Astrocyte (in vitro differentiated cells and primary cell): Measurements from ENCODE around the gene PCP2. TPM values are rescaled to one million over a fixed set of nuclear protein-coding genes. Genes with fewer than 3 reads are reported as not detected.

Source experiments
- DNase-seq: peaks from one replicate; pipeline ENCODE4 v3.0.0-alpha.2; 2010; ENCODE audit warnings: low read depth
- FAIRE-seq: peaks from 2 replicates; lab custom pipeline; 2011; peaks lifted over from hg19 to GRCh38; lab: Jason Lieb, UNC
- H2AFZ ChIP-seq: 2 replicates; pipeline ENCODE4 v1.6.0; 2012; ENCODE audit warnings: low read depth, low read length, inconsistent platforms
- H3K27ac ChIP-seq: 2 replicates; pipeline ENCODE4 v1.5.1; 2011; ENCODE audit warnings: low read depth, low read length, inconsistent platforms
- H3K27me3 ChIP-seq: 2 replicates; pipeline ENCODE4 v1.6.0; 2011; ENCODE audit warnings: low read length, inconsistent platforms; ENCODE audit not compliant: insufficient read depth
- H3K36me3 ChIP-seq: 2 replicates; pipeline ENCODE4 v1.5.1; 2011; ENCODE audit warnings: low read length, inconsistent platforms; ENCODE audit not compliant: insufficient read depth
- H3K4me1 ChIP-seq: 2 replicates; pipeline ENCODE4 v1.5.1; 2011; ENCODE audit warnings: low read length, inconsistent platforms; ENCODE audit not compliant: insufficient read depth
- H3K4me2 ChIP-seq: 2 replicates; pipeline ENCODE4 v1.6.0; 2012; ENCODE audit warnings: low read length, inconsistent platforms
- H3K4me3 ChIP-seq: 2 replicates; pipeline ENCODE4 v1.5.1; 2011; ENCODE audit warnings: low read depth, mild to moderate bottlenecking, low read length, inconsistent platforms; ENCODE audit not compliant: insufficient read depth
- H3K79me2 ChIP-seq: 2 replicates; pipeline ENCODE4 v1.6.0; 2012; ENCODE audit warnings: mild to moderate bottlenecking, low read length, inconsistent platforms; ENCODE audit not compliant: insufficient read depth
- H3K9ac ChIP-seq: 2 replicates; pipeline ENCODE4 v1.6.0; 2012; ENCODE audit warnings: mild to moderate bottlenecking, low read length, inconsistent platforms
- H3K9me3 ChIP-seq: 2 replicates; pipeline ENCODE4 v1.5.1; 2012; ENCODE audit warnings: low read depth, mild to moderate bottlenecking, low read length, inconsistent platforms; ENCODE audit not compliant: insufficient read depth
- H4K20me1 ChIP-seq: 2 replicates; pipeline ENCODE4 v1.6.0; 2012; ENCODE audit warnings: low read length, inconsistent platforms; ENCODE audit not compliant: insufficient read depth
- H3K27ac Mint-ChIP-seq: one replicate; pipeline ENCODE4 v1.8.0; 2021; ENCODE audit warnings: mild to moderate bottlenecking, mixed read lengths; ENCODE audit not compliant: unreplicated experiment
- H3K27me3 Mint-ChIP-seq: one replicate; pipeline ENCODE4 v1.8.0; 2021; ENCODE audit warnings: low read depth, mixed read lengths; ENCODE audit not compliant: unreplicated experiment
- H3K36me3 Mint-ChIP-seq: one replicate; pipeline ENCODE4 v1.8.0; 2021; ENCODE audit warnings: low read depth, mixed read lengths; ENCODE audit not compliant: unreplicated experiment
- H3K4me1 Mint-ChIP-seq: one replicate; pipeline ENCODE4 v1.8.0; 2021; ENCODE audit warnings: low read depth, mixed read lengths; ENCODE audit not compliant: unreplicated experiment
- H3K4me3 Mint-ChIP-seq: one replicate; pipeline ENCODE4 v1.8.0; 2021; ENCODE audit warnings: mild to moderate bottlenecking, moderate library complexity, mixed read lengths; ENCODE audit not compliant: unreplicated experiment
- H3K9me3 Mint-ChIP-seq: one replicate; pipeline ENCODE4 v1.8.0; 2021; ENCODE audit warnings: mild to moderate bottlenecking, mixed read lengths; ENCODE audit not compliant: unreplicated experiment
- EZH2 ChIP-seq: IDR thresholded peaks from 2 replicates; pipeline ENCODE4 v1.6.1; 2012; ENCODE audit warnings: mild to moderate bottlenecking, low read length, inconsistent platforms; ENCODE audit not compliant: insufficient read depth
- total RNA-seq: library from RNA; stranded (reverse); gene quantifications from 2 replicates; pipeline ENCODE4 v1.2.1, GENCODE V29; 2021
- TF ChIP-seq, protein P1 (sequence below): IDR thresholded peaks from 2 replicates; pipeline ENCODE4 v1.5.1; 2011; ENCODE audit warnings: low read depth, mild to moderate bottlenecking, inconsistent platforms, low read length, moderate library complexity; ENCODE audit not compliant: insufficient read depth

PCP2 gene
- total RNA-seq, 1 donor from 2014 or later, result not detected

DNA sequence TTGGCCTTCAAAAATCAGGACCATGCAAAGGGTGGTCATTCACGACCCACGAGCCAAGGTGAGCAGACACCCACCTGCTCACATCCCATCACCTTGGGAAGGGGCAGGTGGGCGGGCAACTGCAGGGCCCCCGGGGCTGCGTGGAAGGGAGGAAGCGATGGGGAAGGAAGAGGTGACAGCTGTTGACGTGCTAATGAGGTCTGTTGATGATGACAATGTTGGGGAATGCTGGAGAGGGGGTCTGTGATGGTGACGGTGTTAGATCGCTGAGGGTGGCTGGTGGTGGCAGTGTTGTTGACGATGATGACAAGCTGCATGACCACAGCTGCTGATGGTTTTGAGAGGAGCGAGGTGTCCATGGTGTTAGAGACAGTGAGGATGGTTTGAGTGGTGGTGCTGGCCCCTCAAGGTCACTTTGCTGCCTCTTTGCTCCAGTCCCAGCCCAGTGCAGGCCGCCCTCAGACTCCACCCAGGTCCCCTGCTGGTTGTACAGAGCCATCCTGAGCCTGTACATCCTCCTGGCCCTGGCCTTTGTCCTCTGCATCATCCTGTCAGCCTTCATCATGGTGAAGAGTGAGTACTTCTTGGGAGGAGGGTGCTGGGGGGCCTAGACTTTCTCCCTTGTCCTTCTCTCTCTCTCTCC lies 44.3 kb upstream of the PCP2 start:
- Histone ChIP-seq H3K9ac (no peak overlapping the region), H3K4me2 (no peak overlapping the region), H4K20me1 (peaks cover 11% of the 10 kb centered on the region), H3K27me3 (peaks cover 5% of the 10 kb centered on the region), H3K4me3 (no peak overlapping the region), H3K79me2 (peaks cover 13% of the 10 kb centered on the region), H3K9me3 (no peaks in the 10 kb centered on the region), H3K4me1 (peaks cover 8% of the 10 kb centered on the region), H3K27ac (no peak overlapping the region), H3K36me3 (no peaks in the 10 kb centered on the region), H2AFZ (no peak overlapping the region)
- Mint-ChIP-seq H3K36me3 (peaks cover 1% of the 10 kb centered on the region), H3K27me3 (peaks cover 47% of the 10 kb centered on the region), H3K27ac (no peak overlapping the region), H3K4me3 (no peak overlapping the region), H3K4me1 (no peaks in the 10 kb centered on the region), H3K9me3 (peaks cover 6% of the 10 kb centered on the region)
- no peak for DNase-seq
- TF ChIP-seq, protein P1, sequence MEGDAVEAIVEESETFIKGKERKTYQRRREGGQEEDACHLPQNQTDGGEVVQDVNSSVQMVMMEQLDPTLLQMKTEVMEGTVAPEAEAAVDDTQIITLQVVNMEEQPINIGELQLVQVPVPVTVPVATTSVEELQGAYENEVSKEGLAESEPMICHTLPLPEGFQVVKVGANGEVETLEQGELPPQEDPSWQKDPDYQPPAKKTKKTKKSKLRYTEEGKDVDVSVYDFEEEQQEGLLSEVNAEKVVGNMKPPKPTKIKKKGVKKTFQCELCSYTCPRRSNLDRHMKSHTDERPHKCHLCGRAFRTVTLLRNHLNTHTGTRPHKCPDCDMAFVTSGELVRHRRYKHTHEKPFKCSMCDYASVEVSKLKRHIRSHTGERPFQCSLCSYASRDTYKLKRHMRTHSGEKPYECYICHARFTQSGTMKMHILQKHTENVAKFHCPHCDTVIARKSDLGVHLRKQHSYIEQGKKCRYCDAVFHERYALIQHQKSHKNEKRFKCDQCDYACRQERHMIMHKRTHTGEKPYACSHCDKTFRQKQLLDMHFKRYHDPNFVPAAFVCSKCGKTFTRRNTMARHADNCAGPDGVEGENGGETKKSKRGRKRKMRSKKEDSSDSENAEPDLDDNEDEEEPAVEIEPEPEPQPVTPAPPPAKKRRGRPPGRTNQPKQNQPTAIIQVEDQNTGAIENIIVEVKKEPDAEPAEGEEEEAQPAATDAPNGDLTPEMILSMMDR, result no peak
- no peak for TF ChIP-seq EZH2
- no peak for FAIRE-seq

DNA sequence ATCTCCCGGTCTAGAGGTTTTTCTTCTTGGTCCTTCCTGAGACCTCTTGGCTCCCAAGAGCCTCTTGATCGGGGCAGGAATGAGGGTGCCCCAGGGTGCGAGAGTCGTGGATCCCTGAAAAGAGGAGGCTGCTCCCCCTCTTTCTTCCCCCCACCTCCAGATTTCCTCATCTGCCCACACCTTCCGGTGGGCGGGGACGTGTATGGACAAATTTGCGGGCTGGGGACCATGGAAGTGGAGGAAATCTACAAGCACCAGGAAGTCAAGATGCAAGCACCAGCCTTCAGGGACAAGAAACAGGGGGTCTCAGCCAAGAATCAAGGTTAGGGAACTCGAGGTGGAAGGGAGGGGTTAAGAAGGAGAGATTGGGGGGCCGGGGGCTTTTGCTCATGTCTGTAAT lies 43.3 kb upstream of the PCP2 start, which contains the start of gene MCEMP1:
TSS of gene MCEMP1 (plus strand) at position 237 of the 400 bp plus-strand sequence. CDS start at position 268, 31 bp downstream.
- H3K4me3 Mint-ChIP-seq, result no peak within 1 kb of the TSS
- peaks cover 2% of the 10 kb centered on the region for H3K36me3 Mint-ChIP-seq
- no peak for FAIRE-seq
- no peaks in the 10 kb centered on the region for H3K36me3 ChIP-seq
- TF ChIP-seq EZH2, result no peak
- TF ChIP-seq, protein P1, result no peak
- DNase-seq, result no peak
- H3K4me2 ChIP-seq, result no peak within 1 kb of the TSS
- no peak within 1 kb of the TSS for H3K9ac ChIP-seq
- H3K4me1 Mint-ChIP-seq, result no peaks in the 10 kb centered on the region
- no peak within 1 kb of the TSS for H3K27ac ChIP-seq
- no peak within 1 kb of the TSS for H2AFZ ChIP-seq
- H3K27ac Mint-ChIP-seq, result no peak within 1 kb of the TSS
- peaks cover 5% of the 10 kb centered on the region for H3K4me1 ChIP-seq
- peaks cover 5% of the 10 kb centered on the region for H3K27me3 ChIP-seq
- H3K4me3 ChIP-seq, result no peak within 1 kb of the TSS
- peaks cover 12% of the 10 kb centered on the region for H3K79me2 ChIP-seq
- peaks cover 56% of the 10 kb centered on the region for H3K27me3 Mint-ChIP-seq
- no peaks in the 10 kb centered on the region for H3K9me3 ChIP-seq
- peaks cover 2% of the 10 kb centered on the region for H4K20me1 ChIP-seq
- H3K9me3 Mint-ChIP-seq, result peaks cover 9% of the 10 kb centered on the region

DNA sequence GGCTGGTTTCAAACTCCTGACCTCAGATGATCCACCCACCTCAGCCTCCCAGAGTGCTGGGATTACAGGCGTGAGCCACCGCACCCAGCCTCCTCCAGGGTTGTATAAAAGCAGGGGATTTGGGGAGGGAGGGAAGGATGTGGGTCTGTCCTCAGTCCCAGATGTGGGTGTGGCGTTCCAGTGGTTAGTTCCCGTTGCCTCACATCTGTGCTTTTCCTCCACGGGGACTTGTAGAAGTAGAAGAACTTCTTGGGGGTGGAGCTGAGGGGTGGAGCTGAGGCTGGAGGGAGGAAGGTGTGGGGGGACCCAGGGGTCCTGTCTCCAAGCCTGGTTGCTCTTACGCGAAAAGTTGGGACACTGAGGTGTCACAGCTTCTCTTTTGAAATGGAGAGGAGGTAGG lies 42.9 kb upstream of the PCP2 start:
- FAIRE-seq, result no peak
- Mint-ChIP-seq H3K9me3 (peaks cover 9% of the 10 kb centered on the region), H3K4me1 (no peaks in the 10 kb centered on the region), H3K4me3 (no peak overlapping the region), H3K27ac (no peak overlapping the region), H3K36me3 (peaks cover 2% of the 10 kb centered on the region), H3K27me3 (peaks cover 60% of the 10 kb centered on the region)
- Histone ChIP-seq H3K36me3 (no peaks in the 10 kb centered on the region), H3K27me3 (peaks cover 5% of the 10 kb centered on the region), H3K4me3 (no peak overlapping the region), H3K27ac (no peak overlapping the region), H3K79me2 (peaks cover 7% of the 10 kb centered on the region), H3K9me3 (no peaks in the 10 kb centered on the region), H2AFZ (no peak overlapping the region), H3K4me2 (no peak overlapping the region), H3K4me1 (no peaks in the 10 kb centered on the region), H4K20me1 (no peaks in the 10 kb centered on the region), H3K9ac (no peak overlapping the region)
- TF ChIP-seq EZH2, result no peak
- TF ChIP-seq, protein P1, result no peak
- DNase-seq, result no peak
